Large intestine (tissue), 3 donors: ENCODE data around the gene RNF214. TPM values are rescaled to one million over a fixed set of nuclear protein-coding genes. Genes with fewer than 3 reads are reported as not detected.
"Not testable (repeated sequence)": the region's sequence is repeated elsewhere in the genome, so short reads cannot be mapped to it uniquely, and the experiment has no call there.

ENCODE experiments used
- DNase-seq, 2 donors: peaks; one replicate each; pipeline versions ENCODE4 v3.0.0 to v3.0.0-alpha.2; 2013
- H3K27ac ChIP-seq: one replicate; pipeline ENCODE4 v1.5.1; 2013; ENCODE audit warnings: low read length
- H3K27me3 ChIP-seq: 2 replicates; pipeline ENCODE4 v1.6.1; 2013; ENCODE audit warnings: low read length; ENCODE audit not compliant: control insufficient read depth, insufficient read depth
- H3K36me3 ChIP-seq: 2 replicates; pipeline ENCODE4 v1.6.1; 2013; ENCODE audit warnings: low read length; ENCODE audit not compliant: control insufficient read depth, insufficient read depth
- H3K4me1 ChIP-seq: one replicate; pipeline ENCODE4 v1.6.1; 2013; ENCODE audit warnings: low read length; ENCODE audit not compliant: control insufficient read depth, insufficient read depth
- H3K4me3 ChIP-seq: one replicate; pipeline ENCODE4 v1.5.1; 2013; ENCODE audit warnings: low read length
- H3K9me3 ChIP-seq: one replicate; pipeline ENCODE4 v1.6.1; 2013; ENCODE audit warnings: mild to moderate bottlenecking, low read depth, low read length, moderate library complexity; ENCODE audit not compliant: control insufficient read depth
- WGBS: methylation state at CpG from one replicate; pipeline ENCODE4 v1.1.5; 2013; ENCODE audit warnings: low lambda C conversion rate; ENCODE audit not compliant: insufficient coverage; 5-methylcytosine and 5-hydroxymethylcytosine counted together
- polyA plus RNA-seq: library from polyadenylated mRNA; unstranded; fragments of 120-200 nt; gene quantifications from one replicate; pipeline ENCODE4 v1.2.1, GENCODE V29; 2013

RNF214 gene
- polyA plus RNA-seq, 1 donor, result 20.2 TPM

DNA sequence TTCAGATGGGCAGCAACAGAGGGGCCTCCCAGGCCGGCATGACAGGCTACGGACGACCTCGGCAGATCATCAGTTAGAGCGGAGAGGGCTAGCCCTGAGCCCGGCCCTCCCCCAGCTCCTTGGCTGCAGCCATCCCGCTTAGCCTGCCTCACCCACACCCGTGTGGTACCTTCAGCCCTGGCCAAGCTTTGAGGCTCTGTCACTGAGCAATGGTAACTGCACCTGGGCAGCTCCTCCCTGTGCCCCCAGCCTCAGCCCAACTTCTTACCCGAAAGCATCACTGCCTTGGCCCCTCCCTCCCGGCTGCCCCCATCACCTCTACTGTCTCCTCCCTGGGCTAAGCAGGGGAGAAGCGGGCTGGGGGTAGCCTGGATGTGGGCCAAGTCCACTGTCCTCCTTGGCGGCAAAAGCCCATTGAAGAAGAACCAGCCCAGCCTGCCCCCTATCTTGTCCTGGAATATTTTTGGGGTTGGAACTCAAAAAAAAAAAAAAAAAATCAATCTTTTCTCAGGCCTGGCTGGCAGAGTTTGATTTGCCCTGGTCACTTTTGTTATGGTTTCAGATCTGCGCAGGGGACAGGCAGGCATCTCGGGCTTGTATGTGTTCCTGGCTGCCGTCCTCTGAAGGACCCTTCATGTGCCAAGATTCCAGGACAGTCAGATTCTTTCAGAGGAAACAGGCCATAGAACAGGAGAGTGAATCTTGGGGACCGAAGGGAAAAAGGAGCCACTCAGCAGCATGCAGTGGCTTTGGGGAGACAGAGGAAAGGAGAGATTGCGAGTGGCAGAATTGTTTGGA, 28.0 kb upstream of the RNF214 start:
- no peak for DNase-seq
- Histone ChIP-seq H3K36me3 (peaks cover 27% of the 10 kb centered on the region), H3K27me3 (no peaks in the 10 kb centered on the region), H3K4me3 (no peak overlapping the region), H3K27ac (peak overlapping the region; percentile 40), H3K4me1 (no peaks in the 10 kb centered on the region), H3K9me3 (peaks cover 11% of the 10 kb centered on the region)
- 73% methylated on average over 2 of the region's 17 CpGs for WGBS

DNA sequence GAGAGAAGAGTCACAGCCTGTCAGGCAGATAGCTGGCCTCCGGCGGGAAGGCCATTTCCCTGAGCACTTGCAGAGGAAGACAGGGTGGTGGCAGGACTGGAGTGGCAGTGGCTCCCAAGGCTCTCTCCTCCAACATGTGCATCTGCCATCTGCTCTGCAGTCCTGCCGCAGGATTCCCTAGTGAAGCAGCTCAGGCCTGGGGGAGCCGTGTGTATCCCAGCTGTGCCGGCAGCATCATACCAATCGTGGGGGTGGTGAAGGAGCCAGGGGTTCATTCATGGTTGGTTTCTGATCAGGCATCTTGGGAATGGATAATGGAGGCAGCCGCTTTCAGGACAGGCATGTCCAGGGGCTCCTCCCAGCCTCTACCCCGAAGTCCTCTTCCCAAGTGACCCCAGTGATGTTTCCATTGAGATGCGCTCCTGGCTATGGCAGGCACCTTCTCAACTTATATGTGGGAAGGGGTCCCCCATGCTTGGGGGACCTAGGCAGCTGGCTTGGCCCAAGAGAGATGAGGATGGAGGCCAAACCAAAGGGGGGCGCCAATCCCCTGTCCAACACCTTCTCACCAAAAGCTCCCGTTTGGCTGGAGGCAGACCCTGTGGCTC, 27.2 kb upstream of the RNF214 start:
- WGBS, result no CpG with 5 or more reads among the region's 11 CpGs
- Histone ChIP-seq H3K4me1 (no peaks in the 10 kb centered on the region), H3K9me3 (peaks cover 11% of the 10 kb centered on the region), H3K36me3 (peaks cover 27% of the 10 kb centered on the region), H3K4me3 (no peak overlapping the region), H3K27me3 (no peaks in the 10 kb centered on the region), H3K27ac (no peak overlapping the region)
- DNase-seq, result no peak

DNA sequence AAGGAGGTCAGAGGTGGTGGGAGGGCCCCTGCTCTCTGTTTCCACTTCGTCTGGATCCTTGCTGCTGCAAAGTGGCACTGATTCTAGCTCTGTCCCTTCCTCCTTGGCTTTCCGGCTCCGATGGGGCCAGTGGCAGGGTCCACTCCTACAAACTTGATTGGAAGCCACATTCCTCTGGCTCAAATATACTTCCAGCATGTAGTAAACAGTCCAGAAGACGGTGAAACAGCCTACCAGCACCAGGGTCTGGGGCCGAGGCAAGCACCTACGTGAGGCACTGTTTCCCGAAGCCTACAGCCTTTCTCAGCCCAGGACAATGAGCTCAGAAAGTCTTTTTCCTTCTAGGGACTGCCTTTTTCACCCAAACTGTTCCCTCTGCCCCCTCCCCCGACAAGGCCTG, 26.4 kb upstream of the RNF214 start:
- peaks cover 27% of the 10 kb centered on the region for H3K36me3 ChIP-seq
- no CpG with 5 or more reads among the region's 8 CpGs for WGBS
- H3K27ac ChIP-seq, H3K4me3 ChIP-seq, H3K4me1 ChIP-seq, DNase-seq, H3K27me3 ChIP-seq: not testable (repeated sequence)
- H3K9me3 ChIP-seq, result peaks cover 11% of the 10 kb centered on the region

DNA sequence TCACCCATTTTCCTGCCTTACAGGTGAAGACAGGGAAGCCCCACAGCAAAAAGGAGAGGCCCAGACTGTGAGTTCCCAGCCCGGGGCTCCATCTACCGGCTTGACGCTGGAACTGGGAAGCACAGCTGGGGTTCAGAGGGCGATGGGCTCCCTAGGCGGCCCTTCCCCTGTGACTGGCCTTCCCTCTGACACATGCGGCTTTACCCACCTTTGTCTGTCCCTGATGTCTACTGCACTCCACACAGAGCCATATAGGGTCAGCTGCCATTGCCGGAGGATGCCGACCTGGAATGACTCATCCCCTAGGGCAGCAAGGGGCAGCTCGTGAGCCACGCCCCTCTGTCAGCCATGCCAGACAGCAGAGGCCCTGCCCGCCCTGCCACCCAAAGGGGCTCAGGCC, 25.6 kb upstream of the RNF214 start:
- H3K4me3 ChIP-seq, H3K4me1 ChIP-seq, H3K27me3 ChIP-seq, DNase-seq, H3K27ac ChIP-seq: not testable (repeated sequence)
- H3K9me3 ChIP-seq, result peaks cover 11% of the 10 kb centered on the region
- H3K36me3 ChIP-seq, result peaks cover 27% of the 10 kb centered on the region
- no CpG with 5 or more reads among the region's 11 CpGs for WGBS

DNA sequence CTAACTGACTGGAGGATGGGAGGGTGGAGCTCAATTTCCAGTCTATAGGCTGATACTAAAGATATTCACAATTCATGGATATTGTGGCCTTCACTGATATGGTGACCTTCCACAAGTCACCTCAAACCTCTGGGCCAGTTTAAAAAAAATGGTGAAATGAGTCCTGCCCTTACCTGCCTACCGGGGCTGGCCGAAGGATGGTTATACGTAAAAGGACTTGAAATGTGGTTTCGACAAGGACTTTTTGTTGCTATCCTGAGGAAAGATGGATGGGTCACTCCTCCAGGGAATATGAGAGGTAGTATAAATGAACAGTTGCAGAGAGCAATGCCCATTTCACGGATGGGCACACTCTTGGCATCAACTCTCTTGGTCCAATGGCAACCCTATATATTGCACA, 25.0 kb upstream of the RNF214 start:
- H3K27ac ChIP-seq, DNase-seq, H3K4me1 ChIP-seq, H3K27me3 ChIP-seq, H3K4me3 ChIP-seq: not testable (repeated sequence)
- no CpG with 5 or more reads among the region's 5 CpGs for WGBS
- Histone ChIP-seq H3K9me3 (peaks cover 11% of the 10 kb centered on the region), H3K36me3 (peaks cover 26% of the 10 kb centered on the region)

DNA sequence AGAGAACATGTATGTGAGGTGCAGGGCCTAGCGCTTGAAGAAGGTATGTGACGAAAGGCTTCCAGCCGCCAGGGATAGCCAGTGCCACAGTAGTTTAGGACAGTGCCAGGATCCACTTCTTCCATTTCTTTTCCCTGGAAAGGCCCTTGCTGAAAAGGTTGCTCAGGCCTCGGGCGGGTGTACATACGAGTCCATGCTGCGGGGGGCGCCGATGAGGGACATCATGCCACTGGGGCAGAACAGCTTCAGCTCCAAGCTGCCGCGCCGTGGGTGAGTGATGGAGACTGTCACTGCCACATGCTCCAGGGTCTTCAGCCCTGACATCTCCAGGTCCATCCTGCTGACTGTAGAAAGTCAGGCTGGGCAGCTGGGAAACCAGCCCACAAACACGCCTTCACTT, 23.8 kb upstream of the RNF214 start:
- not testable (repeated sequence) for H3K27me3 ChIP-seq, H3K4me1 ChIP-seq, DNase-seq, H3K27ac ChIP-seq, H3K9me3 ChIP-seq, H3K4me3 ChIP-seq
- WGBS, result no CpG with 5 or more reads among the region's 13 CpGs
- H3K36me3 ChIP-seq, result peaks cover 29% of the 10 kb centered on the region

DNA sequence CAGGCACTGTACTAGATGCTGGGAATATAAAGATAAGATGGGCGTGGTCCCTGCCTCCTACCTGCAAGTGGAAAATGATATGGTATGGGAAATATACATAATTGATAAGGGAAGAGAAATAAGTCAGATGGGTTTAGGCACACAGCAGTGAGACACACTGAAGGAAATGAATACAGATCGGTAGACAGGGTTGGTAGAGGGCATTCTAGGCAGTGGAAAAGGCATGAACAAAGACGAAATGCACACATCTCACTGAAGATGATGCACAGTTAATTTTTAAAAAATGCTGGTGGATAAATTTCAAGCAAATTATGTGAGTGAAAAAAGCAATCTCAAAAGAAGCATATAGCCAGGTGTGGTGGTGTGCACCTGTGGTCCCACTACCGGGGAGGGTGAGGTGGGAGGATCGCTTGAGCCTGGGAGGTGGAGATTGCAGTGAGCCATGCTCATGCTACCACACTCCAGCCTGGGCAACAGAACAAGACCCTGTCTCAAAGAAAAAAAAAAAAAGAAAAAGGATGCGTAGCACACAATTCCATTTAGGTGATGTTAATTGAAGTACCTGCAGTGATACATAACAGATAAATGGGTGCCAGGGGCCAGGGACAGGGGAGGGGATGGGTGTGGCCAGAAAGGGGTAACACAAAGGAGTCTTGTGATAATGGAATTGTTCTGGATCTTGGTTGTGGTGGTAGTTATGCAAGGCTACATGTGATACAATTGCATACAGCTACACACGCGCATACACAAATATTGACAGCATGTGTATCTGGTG, 22.9 kb upstream of the RNF214 start:
- not testable (repeated sequence) for H3K4me1 ChIP-seq, DNase-seq, H3K27me3 ChIP-seq, H3K9me3 ChIP-seq, H3K27ac ChIP-seq, H3K4me3 ChIP-seq
- WGBS, result 93% methylated on average over 3 of the region's 8 CpGs
- H3K36me3 ChIP-seq, result peaks cover 25% of the 10 kb centered on the region

DNA sequence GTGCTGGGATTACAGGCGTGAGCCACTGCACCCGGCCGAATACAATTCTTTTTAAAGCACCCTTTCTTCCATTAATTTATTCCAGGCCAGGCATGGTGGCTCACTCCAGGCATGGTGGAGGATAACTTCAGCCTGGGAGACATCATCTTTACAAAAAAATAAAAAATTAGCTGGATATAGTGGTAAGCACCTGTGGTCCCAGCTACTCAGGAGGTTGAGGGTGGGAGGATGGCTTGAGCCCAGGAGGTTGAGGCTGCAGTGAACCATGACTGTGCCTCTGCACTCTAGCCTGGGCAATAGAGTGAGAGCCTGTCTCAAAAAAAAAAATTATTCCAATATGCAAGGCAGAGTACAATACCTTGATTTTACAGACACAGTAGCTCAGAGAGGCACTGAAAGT, 21.9 kb upstream of the RNF214 start:
- no CpG with 5 or more reads among the region's 3 CpGs for WGBS
- no peak overlapping the region for H3K27ac ChIP-seq
- H3K36me3 ChIP-seq, result peaks cover 18% of the 10 kb centered on the region
- H3K4me3 ChIP-seq, result no peak overlapping the region
- H3K4me1 ChIP-seq, result no peaks in the 10 kb centered on the region
- DNase-seq, result no peak
- no peaks in the 10 kb centered on the region for H3K9me3 ChIP-seq
- H3K27me3 ChIP-seq, result no peaks in the 10 kb centered on the region

DNA sequence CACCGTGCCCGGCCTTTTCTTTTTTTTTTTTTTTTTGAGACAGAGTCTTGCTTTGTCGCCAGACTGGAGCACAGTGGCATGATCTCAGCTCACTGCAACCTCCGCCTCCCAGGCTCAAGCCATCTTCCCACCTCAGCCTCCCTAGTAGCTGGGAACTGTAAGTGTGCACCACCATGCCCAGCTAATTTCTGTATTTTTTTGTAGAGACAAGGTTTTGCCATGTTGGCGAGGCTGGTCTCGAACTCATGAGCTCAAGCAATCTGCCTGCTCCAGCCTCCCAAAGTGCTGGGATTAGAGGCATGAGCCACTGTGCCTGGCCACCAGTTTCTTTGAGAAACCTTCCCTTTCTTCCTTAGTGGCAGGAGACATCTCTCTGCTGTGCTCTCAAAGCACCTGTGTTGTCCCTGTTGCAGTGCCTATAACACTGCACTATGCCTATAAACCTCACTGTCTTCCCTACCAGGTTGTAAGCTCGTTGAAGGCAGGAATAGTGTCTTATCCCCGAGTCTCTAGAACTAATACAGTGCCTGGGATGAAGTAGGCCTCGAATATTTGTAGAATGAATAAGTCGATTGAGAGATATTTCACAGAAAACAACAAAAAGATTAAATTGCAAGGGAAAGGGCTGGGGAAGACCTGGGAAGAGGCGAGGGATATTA, 19.6 kb upstream of the RNF214 start:
- WGBS, result 100% methylated on average over 2 of the region's 11 CpGs
- Histone ChIP-seq H3K4me3 (no peak overlapping the region), H3K36me3 (peaks cover 35% of the 10 kb centered on the region), H3K9me3 (no peaks in the 10 kb centered on the region), H3K27ac (no peak overlapping the region), H3K27me3 (no peaks in the 10 kb centered on the region), H3K4me1 (no peaks in the 10 kb centered on the region)
- DNase-seq, result no peak

DNA sequence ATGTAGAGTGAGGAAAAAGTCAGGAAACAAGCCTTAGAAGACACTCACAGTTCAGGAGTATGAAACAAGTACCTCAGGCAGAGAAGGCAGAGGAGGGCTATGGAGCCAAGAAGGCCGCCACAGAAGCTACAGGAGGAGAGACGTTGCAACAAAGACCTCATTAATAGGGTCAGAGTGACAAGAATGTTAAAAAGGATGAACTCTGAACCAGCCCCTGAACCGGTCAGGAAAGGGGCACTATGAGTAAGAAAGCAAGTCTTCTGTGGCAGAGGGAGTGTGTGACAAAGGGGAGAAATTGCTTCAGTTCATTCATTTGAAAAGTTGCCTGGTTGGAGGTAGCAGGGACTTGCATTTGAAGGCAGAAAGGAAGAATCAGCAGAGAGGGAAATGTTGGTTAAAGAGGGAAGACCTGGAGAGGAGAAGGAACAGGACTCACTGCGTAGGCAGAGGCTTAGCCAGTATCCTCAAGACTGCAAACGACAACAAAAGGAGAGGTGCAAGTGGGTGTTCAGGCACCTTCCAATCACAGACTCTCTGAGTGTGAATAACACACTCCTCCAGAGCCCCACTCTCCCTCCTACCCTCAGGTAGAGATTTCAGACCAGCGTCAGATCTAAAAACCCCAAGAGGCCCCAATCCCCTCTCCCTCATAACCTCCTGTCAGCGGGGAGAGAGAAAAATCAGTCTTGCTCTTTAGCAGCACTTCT, 17.9 kb upstream of the RNF214 start:
- DNase-seq, result no peak
- no peaks in the 10 kb centered on the region for H3K9me3 ChIP-seq
- no peak overlapping the region for H3K4me3 ChIP-seq
- peaks cover 51% of the 10 kb centered on the region for H3K36me3 ChIP-seq
- no peak overlapping the region for H3K27ac ChIP-seq
- H3K27me3 ChIP-seq, result no peaks in the 10 kb centered on the region
- 80% methylated on average over 1 of the region's 7 CpGs for WGBS
- H3K4me1 ChIP-seq, result peaks cover 11% of the 10 kb centered on the region
